Heart left ventricle (tissue), 16 donors: Measurements from ENCODE around the gene SCFD1. TPM values are rescaled to one million over a fixed set of nuclear protein-coding genes. Genes with fewer than 3 reads are reported as not detected.

Source experiments
- ATAC-seq, 4 donors: fragments of 200-7000 bp; cut with Tn5 transposase; one replicate each; pipeline ENCODE4 v1.9.1; 2020 to 2022; ENCODE audit warnings: moderate library complexity in 4 of 4, mild to moderate bottlenecking in 3 of 4, moderate number of reproducible peaks in 1 of 4
- DNase-seq, 5 donors: peaks; one replicate each; pipeline ENCODE4 v3.0.0-alpha.2; 2020
- H3K27ac ChIP-seq, 12 donors: fragments of 200-600 bp; sonication (generic) in 4 of 12; one replicate each; pipeline versions ENCODE4 v1.5.0 to v1.8.0; 2016 to 2022; ENCODE audit warnings: mild to moderate bottlenecking in 2 of 12
- H3K27me3 ChIP-seq, 9 donors: fragments of 200-600 bp; sonication (generic) in 2 of 9; one replicate each; pipeline versions ENCODE4 v1.5.1 to v1.8.0; 2016 to 2022; ENCODE audit warnings: mild to moderate bottlenecking in 3 of 9
- H3K36me3 ChIP-seq, 9 donors: fragments of 200-600 bp; sonication (generic) in 2 of 9; one replicate each; pipeline versions ENCODE4 v1.5.0 to v1.8.0; 2018 to 2022; ENCODE audit warnings: mild to moderate bottlenecking in 2 of 9
- H3K4me1 ChIP-seq, 12 donors: fragments of 200-600 bp; sonication (generic) in 4 of 12; one replicate each; pipeline versions ENCODE4 v1.5.0 to v1.8.0; 2016 to 2022; ENCODE audit warnings: mild to moderate bottlenecking in 3 of 12
- H3K4me3 ChIP-seq, 12 donors: fragments of 200-600 bp; sonication (generic) in 4 of 12; one replicate each; pipeline versions ENCODE4 v1.5.0 to v1.8.0; 2017 to 2022; ENCODE audit warnings: mild to moderate bottlenecking in 9 of 12, moderate library complexity in 4 of 12
- H3K9me3 ChIP-seq, 12 donors: fragments of 200-600 bp; sonication (generic) in 4 of 12; one replicate each; pipeline versions ENCODE4 v1.5.0 to v1.8.0; 2016 to 2022; ENCODE audit warnings: mild to moderate bottlenecking in 1 of 12
- POLR2A ChIP-seq, 2 donors: fragments of 450-650 bp; IDR thresholded peaks; one replicate each; pipeline ENCODE4 v1.6.1; 2017; ENCODE audit warnings: antibody characterized with exemption in 2 of 2, mild to moderate bottlenecking in 2 of 2, moderate library complexity in 2 of 2
- WGBS, 4 donors: extraction: QIAGEN DNeasy Blood & Tissue Kit in 2 of 4; methylation state at CpG; one replicate each; pipeline versions ENCODE4 v1.1.5 to v1.1.7; 2013 to 2018; 5-methylcytosine and 5-hydroxymethylcytosine counted together
- intact Hi-C, 10 donors: fragments of 100-400 bp; cut with DNase I; formaldehyde crosslinking; loops; one replicate each; pipeline versions ENCODE4 v1.11.1 to v1.14.2; 2022
- polyA plus RNA-seq, 2 donors: library from polyadenylated mRNA; stranded (reverse); fragments of 200-250 nt; gene quantifications; one replicate each; pipeline ENCODE4 v1.2.3, GENCODE V29; 2013
- total RNA-seq, 9 donors: library from RNA; depleted of rRNA in 2 of 9; stranded (reverse); fragments of >200 nt in 2 of 9; fragmentation: NEBNext Ultra II Directional in 3 of 9; extraction: Animal tissue kit (Norgen Biotek cat#: 25700) in 3 of 9; gene quantifications; one replicate each; pipeline versions ENCODE4 v1.1.0 to v1.2.4, GENCODE V29; 2016 to 2023
- TF ChIP-seq, protein P1 (sequence below), 12 donors: fragments of 200-600 bp; sonication (generic) in 4 of 12; IDR thresholded peaks; one replicate each; pipeline versions ENCODE4 v1.5.0 to v1.8.0; 2018 to 2022; ENCODE audit warnings: antibody characterized with exemption in 12 of 12, mild to moderate bottlenecking in 5 of 12
- donor health status: ischemic (EF 13 %, LVEDD 7.1; RV severe dilation, severe dysfunction).
- donor health status: healthy with polysubstance abuse.
- donor health status: DM: no; HTN: yes; CAD: no.
- donor health status: DM: no; HTN: no; CAD: no.
- donor health status: ischemic (EF 25% LVEDD 6.9; RV normal size, moderate dysfunction).
- donor health status: ischemic (EF 25% LVEDD 5.7; RV mildly dilated, moderate dysfunction).
- donor health status: healthy.
- donor health status: DM: yes; HTN: yes; CAD: no.
- donor health status: ischemic (EF 35%, LVEDD 5.7; RV mildly dilated, moderate dysfunction).
- donor health status: nonischemic (EF 11% LVEDD 7.7; RV severe dilation, severe dysfunction).
- donor health status: DM: yes; HTN: yes; CAD: no.
- donor health status: PGD.
- donor health status: ischemic (EF 29% LVEDD 5.4; RV normal size, mild dysfunction).
- donor health status: nonischemic (EF 23%, LVEDD 6.1; RV moderate dilation, normal function).

The SCFD1 gene
- total and polyA plus RNA-seq, 11 donors = 23.5 to 64.4 (median 41.4) TPM

GRCh38 chr14:30657606-30658163 lies 35.6 kb downstream of the SCFD1 start:
- intact Hi-C loops = loop anchor here in 4 of 10 donors (5.0 to 10.0 kb wide), 4 partner anchors 47 to 257 kb away; no protein-coding TSS in a partner anchor
- H3K27ac ChIP-seq = no peak overlapping the region
- WGBS, 4 donors = 52 to 71% (median 59%) methylated on average over 2 of the region's 2 CpGs
- H3K36me3 ChIP-seq = peaks cover 0 to 92% (median 78%) of the 10 kb centered on the region in 9 donors
- ATAC-seq (no peak), DNase-seq (no peak)
- no peak overlapping the region for H3K4me3 ChIP-seq
- H3K4me1 ChIP-seq = peaks cover 0 to 7% (median 0%) of the 10 kb centered on the region in 12 donors
- H3K27me3 ChIP-seq = no peaks in the 10 kb centered on the region
- TF ChIP-seq, protein P1, sequence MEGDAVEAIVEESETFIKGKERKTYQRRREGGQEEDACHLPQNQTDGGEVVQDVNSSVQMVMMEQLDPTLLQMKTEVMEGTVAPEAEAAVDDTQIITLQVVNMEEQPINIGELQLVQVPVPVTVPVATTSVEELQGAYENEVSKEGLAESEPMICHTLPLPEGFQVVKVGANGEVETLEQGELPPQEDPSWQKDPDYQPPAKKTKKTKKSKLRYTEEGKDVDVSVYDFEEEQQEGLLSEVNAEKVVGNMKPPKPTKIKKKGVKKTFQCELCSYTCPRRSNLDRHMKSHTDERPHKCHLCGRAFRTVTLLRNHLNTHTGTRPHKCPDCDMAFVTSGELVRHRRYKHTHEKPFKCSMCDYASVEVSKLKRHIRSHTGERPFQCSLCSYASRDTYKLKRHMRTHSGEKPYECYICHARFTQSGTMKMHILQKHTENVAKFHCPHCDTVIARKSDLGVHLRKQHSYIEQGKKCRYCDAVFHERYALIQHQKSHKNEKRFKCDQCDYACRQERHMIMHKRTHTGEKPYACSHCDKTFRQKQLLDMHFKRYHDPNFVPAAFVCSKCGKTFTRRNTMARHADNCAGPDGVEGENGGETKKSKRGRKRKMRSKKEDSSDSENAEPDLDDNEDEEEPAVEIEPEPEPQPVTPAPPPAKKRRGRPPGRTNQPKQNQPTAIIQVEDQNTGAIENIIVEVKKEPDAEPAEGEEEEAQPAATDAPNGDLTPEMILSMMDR (IDR thresholded peaks at IDR 0.05) = peak in 10 of 12 donors; percentile 12 to 49 (median 32)
- TF ChIP-seq POLR2A (IDR thresholded peaks at IDR 0.05) = no peak
- H3K9me3 ChIP-seq = no peaks in the 10 kb centered on the region

DNA sequence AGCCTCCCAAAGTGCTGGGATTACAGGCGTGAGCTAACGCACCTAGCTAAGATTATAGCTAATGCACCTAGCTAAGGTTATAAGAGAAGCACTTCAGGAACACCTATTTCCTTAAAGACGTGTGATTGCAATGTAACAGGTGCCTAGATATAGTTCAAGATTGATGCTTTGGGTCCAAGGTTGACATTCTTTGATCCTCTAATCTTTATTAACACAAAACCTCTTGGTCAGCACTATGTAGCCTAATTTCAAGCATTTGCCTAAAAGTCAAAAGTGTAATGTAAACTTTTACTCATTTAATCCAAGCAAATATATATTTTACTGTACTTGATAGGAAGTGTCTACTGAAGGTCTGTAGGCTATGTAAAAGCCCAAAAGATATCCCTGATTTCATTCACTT lies 36.5 kb downstream of the SCFD1 start:
- peaks cover 0 to 10% (median 0%) of the 10 kb centered on the region in 12 donors for H3K4me1 ChIP-seq
- intact Hi-C loops = loop anchor here in 4 of 10 donors (5.0 to 10.0 kb wide), 4 partner anchors 46 to 256 kb away; no protein-coding TSS in a partner anchor
- peaks cover 0 to 91% (median 75%) of the 10 kb centered on the region in 9 donors for H3K36me3 ChIP-seq
- ATAC-seq = no peak
- H3K4me3 ChIP-seq = no peak overlapping the region
- TF ChIP-seq, protein P1 (IDR thresholded peaks at IDR 0.05) = no peak
- no peak for TF ChIP-seq POLR2A (IDR thresholded peaks at IDR 0.05)
- no peaks in the 10 kb centered on the region for H3K9me3 ChIP-seq
- H3K27me3 ChIP-seq = no peaks in the 10 kb centered on the region
- DNase-seq = no peak
- no peak overlapping the region for H3K27ac ChIP-seq
- 91 to 100% (median 94%) methylated on average over 3 of the region's 3 CpGs for WGBS, 4 donors

GRCh38 chr14:30669594-30669993 lies 47.5 kb downstream of the SCFD1 start:
- peaks cover 0 to 19% (median 3%) of the 10 kb centered on the region in 12 donors for H3K4me1 ChIP-seq

GRCh38 chr14:30673071-30673470 lies 51.0 kb downstream of the SCFD1 start:
- TF ChIP-seq POLR2A (IDR thresholded peaks at IDR 0.05) = no peak
- TF ChIP-seq, protein P1 (IDR thresholded peaks at IDR 0.05) = no peak
- peaks cover 0 to 78% (median 40%) of the 10 kb centered on the region in 9 donors for H3K36me3 ChIP-seq
- H3K9me3 ChIP-seq = no peaks in the 10 kb centered on the region
- H3K27ac ChIP-seq = no peak overlapping the region
- ATAC-seq (no peak), DNase-seq (no peak)
- no peak overlapping the region for H3K4me3 ChIP-seq
- H3K27me3 ChIP-seq = no peaks in the 10 kb centered on the region
- WGBS, 4 donors = 62 to 78% (median 70%) methylated on average over 1 of the region's 1 CpG
- H3K4me1 ChIP-seq = peaks cover 0 to 19% (median 3%) of the 10 kb centered on the region in 12 donors
- intact Hi-C loops = no loop called here

More at GRCh38 chr14:30669594-30669993, 47.5 kb downstream of the SCFD1 start:
- peaks cover 0 to 47% (median 20%) of the 10 kb centered on the region in 9 donors for H3K36me3 ChIP-seq
- no peak overlapping the region for H3K4me3 ChIP-seq
- no peak for TF ChIP-seq POLR2A (IDR thresholded peaks at IDR 0.05)
- TF ChIP-seq, protein P1 (IDR thresholded peaks at IDR 0.05) = no peak
- no peaks in the 10 kb centered on the region for H3K9me3 ChIP-seq
- H3K27ac ChIP-seq = no peak overlapping the region
- intact Hi-C loops = no loop called here
- ATAC-seq (no peak), DNase-seq (no peak)
- no peaks in the 10 kb centered on the region for H3K27me3 ChIP-seq
